SK-N-MC (cell line): ENCODE measurements around the gene LAT.

Experiments
- EZH2 ChIP-seq: fragments of 200-600 bp; sonication (generic); IDR thresholded peaks from one replicate; pipeline ENCODE4 v1.6.1; 2017; ENCODE audit warnings: antibody characterized with exemption
- FOXP2 ChIP-seq: optimal IDR thresholded peaks from 2 replicates; pipeline ENCODE3; 2011; ENCODE audit warnings: mild to moderate bottlenecking, moderate library complexity; ENCODE audit not compliant: insufficient read depth; ENCODE audit errors: extremely low read length, control extremely low read depth
- POLR2AphosphoS5 ChIP-seq: IDR thresholded peaks from 2 replicates; pipeline ENCODE4 v1.6.1; 2012; ENCODE audit warnings: mild to moderate bottlenecking, low read depth, low read length, borderline replicate concordance

DNA sequence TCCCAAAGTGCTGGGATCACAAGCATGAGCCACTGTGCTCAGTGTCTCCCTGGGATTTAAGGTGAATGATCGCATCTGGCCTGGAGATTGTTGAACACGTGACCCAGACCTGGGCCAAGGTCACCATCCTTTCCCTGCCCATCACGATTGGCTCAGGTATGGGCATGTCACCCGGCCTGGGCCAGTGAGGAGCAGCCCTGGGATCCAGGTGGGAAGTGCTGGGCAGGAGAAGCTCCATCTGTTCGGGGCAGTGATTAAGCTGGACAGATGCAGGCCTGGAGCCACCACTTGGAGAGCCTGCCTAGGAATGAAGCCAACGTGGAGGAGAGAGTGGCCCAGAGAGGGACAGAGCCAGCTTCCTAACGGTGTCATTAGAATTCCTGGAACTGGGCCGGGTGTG lies 6.8 kb downstream of the LAT start:
- TF ChIP-seq POLR2AphosphoS5 (no peak), EZH2 (no peak), FOXP2 (no peak)
